GM21423 (cell line): ENCODE data around the gene NAP1L5.

Source experiments
- ATAC-seq: cut with Tn5 transposase; IDR thresholded peaks from one replicate; pipeline ENCODE4 v1.9.1; 2021; ENCODE audit warnings: mild to moderate bottlenecking, moderate library complexity; ENCODE audit not compliant: unreplicated experiment

NAP1L5 gene, protein sequence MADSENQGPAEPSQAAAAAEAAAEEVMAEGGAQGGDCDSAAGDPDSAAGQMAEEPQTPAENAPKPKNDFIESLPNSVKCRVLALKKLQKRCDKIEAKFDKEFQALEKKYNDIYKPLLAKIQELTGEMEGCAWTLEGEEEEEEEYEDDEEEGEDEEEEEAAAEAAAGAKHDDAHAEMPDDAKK

DNA sequence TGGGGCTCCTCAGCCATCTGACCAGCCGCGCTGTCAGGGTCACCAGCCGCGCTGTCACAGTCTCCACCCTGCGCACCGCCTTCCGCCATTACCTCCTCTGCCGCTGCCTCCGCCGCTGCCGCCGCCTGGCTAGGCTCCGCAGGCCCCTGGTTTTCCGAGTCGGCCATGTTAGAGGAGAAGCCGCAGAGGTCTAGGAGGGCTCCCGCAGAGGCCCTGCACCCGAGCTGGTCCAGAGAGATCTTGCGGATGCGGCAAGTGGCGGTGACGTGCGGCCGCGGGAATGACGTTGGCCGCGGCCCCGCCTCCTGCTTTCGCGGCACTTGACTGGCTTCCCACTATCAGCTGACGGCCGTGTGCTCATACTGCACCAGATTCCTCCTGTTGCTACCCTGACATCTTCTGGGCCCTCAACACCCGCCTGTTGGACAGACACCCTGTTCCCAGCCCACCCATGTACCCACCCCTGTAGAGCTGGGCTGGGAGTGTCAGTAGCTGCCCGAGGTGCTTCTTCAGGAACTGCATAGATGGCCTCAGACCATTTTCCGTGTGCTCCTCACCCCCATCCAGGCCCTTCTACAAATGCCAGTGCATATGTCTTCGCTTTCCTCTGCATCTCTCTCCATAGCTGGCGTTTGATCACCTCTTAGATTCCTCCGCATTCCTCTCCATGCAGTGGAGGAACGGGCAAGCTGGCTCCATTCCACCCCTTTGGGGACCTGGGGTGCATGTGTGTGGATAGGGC, at the start of gene NAP1L5:
TSS of gene NAP1L5 (minus strand) at position 242 of the 742 bp plus-strand sequence. CDS start at position 167, 75 bp downstream.
- peak; percentile 87 for ATAC-seq

DNA sequence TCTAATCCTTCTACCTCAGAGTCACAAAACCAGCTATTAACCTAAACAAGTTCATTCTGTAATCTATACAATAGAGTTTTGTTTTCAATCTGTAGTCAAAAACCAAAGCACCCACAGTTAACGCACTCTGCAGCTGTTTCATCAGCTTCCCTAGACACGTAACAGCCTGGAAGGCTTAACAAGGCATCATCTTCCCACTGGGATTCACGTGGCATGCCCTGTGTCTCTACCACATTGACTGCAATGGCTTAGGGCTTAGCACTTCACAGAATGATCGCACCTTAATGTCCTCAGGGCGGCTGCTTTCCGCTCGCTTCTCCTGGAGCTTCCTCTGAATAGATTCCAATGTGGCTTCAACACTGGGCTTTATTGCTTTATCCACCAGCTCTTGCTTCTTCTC, 49.7 kb upstream of the NAP1L5 start:
- ATAC-seq = no peak

DNA sequence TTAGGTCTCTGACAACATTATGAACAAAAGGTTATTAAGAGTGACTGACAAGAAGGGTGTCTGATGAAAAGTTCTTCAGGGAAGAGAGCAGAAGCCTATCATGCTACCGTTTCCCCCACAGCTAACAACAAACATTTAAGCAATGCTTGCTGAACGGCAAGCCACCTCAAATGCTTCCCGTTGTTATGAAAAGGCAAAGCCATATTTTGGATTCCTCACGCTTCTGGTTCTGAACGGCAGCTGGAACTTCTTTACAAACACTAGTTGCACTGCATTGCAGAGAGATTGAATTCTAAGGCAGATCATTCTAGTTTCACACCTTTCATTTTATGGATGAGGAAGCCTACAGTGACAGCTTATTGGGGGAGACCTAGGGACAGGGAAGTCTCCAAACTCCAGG, 48.6 kb upstream of the NAP1L5 start:
- ATAC-seq = no peak

DNA sequence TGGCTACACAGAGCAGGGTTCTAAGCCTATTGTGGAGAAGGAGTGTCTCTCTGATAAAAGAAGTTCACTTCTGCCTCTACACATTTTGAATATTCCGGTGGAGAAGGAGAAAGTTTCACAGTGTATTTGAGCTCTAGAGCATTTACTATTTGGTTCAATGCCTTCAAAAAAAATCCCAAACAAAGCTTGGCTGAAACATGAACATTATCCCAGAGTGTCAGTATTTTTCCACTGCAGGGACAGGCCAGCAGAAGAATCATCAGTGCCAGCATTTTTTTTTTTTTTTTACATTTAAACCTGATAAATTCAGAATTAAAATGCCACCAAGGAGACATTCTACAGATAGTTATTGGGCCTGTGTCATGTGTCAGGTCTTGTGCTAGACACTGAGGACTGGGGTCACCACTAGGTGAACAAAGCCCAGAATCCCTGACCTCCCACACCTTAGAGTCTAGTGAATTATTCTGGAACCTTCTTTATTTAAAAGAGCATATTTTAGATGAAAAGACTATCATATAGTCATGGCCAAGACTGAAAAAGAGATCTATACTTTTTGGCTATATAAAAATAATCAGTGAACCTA, 48.0 kb upstream of the NAP1L5 start:
- ATAC-seq = no peak

DNA sequence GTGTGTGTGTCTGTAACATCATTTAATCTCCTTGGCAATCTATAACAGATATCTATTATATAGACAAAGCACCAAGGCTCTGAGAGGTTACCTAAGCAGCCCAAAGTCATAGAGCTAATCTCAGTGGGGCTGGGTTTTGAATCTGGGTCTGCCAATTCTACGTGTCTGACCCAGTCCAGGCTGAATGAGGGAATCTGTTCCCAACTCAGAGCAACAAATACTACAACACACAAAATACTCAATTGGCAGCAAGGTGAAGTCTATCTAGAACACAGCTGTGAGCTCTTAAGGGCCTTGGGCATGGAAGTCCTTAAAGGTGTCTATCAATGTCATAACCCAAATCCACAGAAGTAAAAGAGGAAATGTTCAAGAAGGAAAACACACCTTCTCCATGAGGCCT, 47.5 kb upstream of the NAP1L5 start:
- ATAC-seq = no peak

DNA sequence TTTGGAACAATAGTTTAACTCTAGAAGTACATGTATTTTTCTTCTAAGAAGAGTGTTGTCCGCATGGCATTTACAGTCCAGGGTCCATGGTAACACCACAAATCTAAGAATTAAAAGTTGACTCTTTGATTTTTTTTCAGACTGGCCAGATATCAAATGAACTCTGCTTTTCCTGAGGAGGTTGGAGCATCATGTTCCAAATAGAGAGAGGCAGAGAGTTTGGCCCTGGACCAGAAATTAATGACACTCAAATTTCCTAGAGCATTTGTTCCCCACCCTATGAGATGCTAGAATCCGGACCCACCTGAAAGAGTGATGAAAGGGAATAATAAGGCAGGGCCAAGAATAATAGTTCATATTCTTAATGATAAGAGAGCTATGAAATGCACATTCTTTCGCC, 47.0 kb upstream of the NAP1L5 start:
- ATAC-seq = no peak

DNA sequence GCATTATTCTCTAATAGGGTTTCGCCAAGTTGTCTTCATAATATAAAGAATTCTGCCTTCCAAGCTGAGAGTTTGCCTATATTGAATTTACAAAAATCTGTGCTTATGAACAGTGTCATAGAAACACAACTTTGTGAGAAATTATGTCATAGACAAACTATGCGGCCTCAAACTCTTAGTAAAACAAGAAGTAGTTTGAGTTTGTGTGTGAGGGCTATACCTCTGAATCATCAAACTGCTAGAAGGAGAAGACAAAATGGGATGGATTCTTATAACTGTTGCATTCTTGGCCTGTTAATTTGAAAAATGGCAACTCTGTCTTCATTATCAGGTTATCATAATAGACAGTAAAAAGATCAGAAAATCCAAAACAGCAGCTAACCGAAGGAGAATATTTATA, 46.1 kb upstream of the NAP1L5 start:
- no peak for ATAC-seq

DNA sequence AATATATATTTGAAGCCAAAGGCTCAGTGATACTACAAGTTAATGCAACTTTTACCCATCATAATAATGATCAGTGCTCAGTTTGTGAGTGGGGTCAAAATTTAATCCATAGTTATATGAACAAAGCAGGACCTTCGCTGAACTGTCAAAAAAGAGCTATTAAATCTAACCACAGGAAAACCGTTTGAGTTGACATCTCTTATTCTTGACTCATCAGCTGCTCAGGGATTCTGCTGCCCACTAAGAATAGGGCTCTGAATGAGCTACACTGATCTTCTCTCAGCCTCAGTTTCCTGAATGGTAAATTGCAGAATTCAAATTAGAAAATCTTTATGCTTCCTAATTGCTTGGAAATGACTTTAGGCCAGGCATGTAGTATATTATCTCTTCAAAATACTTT, 44.9 kb upstream of the NAP1L5 start:
- no peak for ATAC-seq

DNA sequence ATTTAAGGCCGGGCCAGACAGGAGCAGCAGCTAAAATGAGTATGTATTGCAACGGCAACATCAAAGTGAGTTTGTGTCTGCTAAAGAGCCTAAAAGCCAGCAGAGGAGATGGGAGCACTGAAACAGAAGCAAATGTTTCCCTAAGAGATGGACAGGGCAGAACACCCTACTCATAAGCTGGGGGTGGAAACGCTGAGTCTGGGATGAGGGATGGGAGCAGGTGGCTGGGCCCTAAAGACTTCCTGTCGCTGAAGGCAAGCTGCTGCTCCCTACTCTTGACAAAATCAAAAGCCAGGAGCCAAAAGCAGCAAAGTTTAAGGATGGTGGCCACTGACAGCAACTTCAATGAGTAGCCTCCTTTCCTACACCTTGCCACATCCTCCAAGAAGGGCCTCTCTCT, 40.6 kb upstream of the NAP1L5 start:
- ATAC-seq = no peak

DNA sequence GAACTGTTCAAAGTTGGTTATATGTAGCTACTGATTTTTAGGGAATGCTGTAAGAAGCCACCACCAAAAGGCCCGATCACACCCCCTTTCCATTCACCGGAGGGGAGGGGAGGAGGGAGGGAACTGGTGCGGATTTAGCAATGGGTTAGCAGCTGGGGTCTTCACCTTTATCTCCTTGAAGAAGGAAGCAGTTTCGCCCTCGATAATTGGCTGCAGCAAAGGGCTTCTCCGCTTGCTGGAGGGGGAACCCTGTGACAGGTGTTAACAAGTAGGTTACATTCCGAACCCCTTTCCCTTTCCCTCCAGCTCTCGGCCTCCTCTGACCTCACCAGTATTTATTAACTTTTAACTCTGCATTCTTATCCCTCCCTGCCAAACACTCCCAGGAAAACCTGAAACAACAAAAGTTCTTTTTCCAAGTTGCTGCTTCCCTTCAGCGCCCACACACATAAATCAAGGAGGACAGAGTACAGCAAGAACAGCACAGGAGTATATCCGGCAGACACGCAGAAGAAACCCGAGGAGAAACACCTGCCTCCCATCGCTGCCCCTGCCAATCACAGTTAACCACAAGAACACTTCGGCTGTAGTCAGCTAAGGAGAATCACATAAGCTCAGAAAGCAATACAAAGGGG, 39.8 kb upstream of the NAP1L5 start:
- ATAC-seq = peak; percentile 97

DNA sequence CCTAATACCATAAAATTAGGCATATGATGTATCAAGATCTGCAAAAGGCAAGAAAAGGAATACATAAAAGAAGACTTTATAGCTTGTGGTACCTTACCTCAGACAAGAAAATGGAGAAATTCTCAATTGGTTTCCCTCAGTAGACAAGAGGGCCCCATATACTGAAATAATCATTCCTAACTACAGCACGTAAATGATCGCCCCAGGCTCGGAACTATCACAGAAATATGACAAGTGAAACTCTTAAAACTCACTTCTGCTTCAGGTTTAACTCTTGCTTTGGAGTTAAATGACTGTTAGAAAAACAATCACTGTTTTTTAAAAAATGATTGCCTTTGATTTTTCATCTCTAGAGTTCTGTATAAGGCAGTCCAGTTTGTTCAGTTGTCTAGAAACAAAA, 38.6 kb upstream of the NAP1L5 start:
- ATAC-seq = no peak

DNA sequence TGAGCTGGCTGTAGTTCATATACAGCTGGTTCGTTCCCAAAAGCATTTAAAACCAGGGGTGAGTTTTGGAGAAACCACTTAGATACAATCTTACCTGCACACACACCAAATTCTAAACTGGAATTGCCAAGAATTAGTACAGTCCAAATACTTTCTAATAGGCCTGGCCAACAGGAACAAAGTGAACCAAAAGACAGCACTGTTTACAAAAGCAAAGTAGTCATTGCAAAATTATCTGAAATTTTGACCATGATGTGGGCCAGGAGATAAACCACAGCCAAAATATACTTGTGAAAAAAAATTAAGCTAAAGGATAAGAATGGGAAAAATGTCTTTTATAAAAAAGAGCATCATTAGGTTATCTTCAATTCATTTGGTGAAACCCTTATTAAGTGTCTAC, 37.9 kb upstream of the NAP1L5 start:
- ATAC-seq = no peak

DNA sequence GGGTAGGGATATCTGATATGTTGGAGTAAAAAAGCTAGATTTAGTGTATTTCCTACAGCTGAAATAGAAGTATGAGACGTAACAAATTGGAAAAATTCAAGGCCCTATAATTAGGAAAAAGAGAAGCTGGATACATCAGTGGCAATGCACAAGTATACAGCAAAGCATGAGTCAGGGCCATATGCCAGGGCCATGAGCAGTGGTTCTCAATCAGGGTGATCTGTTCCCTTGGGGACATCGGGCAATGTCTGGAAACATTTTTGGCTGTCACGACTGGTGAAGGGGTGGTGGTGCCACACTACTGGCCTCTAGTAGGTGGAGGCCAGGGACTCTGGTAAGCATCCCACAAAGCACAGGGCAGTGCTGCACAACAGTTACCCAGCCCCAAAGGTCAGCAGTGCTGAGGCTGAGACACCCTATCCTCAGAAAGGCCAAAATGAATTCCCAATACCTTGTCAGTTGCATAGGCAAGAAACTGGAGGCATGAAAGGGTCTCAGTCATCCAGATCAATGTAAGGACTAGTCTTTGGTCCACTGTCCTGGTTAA, 36.8 kb upstream of the NAP1L5 start:
- ATAC-seq = no peak

DNA sequence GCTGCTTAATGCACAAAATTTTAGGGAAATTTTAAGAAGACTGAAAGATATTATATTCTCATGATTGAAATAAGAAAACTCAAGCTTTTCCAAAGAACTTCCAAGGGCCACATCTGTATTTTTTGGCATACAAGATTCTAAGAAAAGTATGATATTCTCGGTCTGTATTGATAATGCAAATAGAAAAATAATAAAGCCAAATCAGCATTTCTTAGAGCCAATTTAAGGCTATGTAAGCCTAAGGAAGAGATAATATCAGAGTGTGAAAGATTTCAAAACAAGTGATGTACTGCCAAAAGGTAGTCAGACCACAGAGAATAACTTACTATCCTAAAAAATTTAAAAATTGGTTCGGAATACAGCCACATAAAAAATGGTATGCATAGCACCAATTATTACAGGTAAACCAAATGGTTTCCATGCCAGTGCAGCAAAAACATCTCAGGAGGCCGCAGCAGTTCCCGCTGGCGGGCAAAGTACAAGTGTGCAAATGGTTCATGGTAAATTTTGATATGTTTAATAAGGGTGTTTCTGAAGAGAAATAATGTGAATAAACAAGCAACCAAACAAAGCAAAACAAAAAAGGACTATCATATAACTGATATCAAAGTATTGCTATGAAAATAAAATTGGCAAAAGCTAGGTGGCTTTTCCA, 35.2 kb upstream of the NAP1L5 start:
- no peak for ATAC-seq

DNA sequence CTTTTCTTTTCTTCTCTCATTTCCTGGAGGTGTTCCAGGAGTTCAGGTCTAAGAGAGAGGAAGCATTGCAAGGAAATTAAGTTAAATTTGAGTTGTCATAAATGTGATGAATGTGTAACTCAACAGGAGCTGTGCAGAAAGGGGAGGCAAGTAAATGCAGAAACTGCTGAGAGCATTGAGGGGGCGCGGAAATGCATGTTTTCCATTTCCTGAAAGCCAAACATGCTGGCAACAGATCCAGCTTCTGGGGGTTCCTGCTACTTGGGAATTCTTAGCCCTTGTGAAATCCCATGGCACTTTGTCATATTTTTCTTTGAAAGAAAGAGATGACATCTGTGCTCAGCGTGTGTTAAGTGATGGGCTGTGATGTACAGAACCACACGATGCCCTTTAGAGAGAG, 33.8 kb upstream of the NAP1L5 start:
- no peak for ATAC-seq

DNA sequence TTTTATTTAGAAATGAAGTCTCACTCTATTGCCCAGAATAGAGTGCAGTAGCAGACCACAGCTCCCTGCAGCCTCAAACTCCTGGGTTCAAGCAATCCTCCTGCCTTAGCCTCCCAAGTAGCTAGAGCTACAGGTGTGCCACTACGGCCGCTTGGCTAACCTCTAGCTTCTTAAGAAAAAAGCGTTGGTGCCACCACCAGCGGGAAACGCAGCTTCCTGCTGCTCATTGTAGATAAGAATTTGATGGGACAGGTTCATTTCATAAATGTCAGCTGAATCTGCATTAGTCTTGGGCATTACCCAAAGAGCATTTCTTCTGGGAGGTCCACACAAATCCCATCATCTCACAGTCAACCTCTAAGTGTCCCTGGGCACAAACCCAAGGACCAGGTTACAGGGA, 33.2 kb upstream of the NAP1L5 start:
- ATAC-seq = no peak

DNA sequence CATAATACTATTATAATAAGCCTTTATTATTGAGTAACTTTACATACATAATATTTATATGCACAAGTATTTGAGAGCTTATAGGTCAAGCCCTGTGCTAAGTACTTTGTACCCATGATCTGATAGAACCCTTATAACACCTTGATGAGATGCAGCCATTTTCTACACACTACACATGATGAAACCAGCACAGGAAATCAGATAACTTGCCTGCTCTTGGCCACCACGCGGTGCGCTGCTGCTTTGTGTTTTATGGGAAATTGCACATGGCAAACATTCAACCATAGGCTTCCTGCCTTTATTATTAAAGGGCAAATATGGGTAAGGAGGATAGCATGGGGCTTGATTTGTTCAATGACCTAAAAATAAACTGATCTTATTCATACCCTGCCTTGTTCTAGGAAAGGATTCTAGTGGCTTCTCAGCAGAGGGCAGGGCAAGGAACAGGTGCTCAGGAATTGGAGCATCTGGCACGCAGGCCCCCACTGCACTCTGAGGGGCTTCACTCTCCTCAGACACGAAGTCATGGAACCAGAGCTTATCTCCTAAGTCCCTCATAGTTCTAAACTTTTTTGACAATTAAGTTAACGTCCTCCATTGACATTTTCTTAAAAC, 31.6 kb upstream of the NAP1L5 start:
- ATAC-seq = no peak

DNA sequence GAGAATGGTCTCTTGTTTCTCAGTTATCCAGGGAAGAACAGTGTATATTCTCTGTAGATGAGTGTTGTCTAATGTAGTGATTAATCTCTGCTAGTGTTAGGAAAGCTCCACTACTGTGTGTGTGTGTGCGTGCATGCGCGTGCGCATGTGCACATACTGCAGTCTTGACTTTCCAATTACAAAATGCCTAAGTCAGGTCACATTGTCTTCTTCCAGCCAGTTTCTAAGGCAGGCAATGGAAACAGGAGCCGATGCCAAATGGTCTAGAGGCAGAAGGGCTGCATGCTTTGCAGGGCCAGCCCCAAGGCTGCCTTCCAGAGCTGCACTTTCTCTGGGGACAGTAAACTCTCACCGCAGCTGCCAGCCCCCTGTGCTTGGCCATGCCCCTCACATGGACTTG, 30.5 kb upstream of the NAP1L5 start:
- no peak for ATAC-seq

DNA sequence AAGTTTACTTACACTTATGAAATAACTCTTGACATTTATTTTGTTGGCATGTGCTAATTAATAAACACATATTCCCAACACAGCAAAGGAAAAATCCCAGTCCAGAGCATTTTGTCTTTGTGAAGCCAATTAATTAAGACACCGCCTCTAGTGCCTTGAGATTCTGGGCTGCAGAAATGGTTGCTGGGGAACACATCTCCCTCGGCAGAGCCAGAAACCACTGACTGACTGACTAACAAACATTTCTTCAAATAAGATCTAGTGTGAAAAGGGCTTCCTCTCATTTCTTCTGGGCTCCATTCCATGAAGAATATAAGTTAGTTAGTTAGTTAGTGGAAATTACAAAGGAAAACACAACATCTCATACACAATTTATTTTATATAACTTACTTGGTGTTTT, 28.4 kb upstream of the NAP1L5 start:
- ATAC-seq = no peak

DNA sequence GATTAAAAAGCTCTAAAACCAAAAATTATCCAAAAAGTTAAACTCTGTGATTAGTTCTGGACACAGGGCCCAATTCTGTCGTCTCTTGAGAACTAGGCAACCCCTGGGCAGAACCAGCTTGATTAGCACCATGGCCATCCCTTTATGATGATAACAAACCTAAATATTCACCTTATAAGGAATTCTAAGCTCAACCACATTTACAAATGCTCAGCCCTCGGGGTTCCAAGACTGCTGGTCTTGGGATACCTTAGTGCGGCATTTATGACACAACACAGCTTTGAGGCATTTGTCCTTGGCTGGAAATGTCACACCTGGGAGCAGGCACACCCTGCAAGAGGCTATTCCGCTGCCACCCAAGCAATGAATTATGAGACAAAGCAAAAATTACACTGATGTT, 27.5 kb upstream of the NAP1L5 start:
- ATAC-seq = no peak

DNA sequence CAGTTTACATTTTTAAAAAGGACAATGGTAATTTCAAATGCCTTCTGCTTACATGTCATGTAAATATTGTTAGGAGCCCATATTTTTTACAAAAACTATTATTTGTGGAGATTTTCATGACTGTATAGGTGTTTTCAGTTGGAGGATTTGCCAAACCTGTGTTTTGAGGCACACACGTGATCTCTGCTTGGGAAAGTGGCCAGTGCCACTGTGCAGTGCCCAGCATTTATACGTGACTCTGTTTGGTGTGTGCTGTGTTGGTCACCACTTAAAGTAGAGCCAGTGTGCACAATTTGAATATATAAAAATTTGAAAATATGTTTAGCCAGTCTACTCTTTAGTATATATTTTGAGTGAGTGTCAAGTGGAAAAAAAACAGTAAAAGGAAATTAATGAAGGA, 26.8 kb upstream of the NAP1L5 start:
- ATAC-seq = no peak
